ENCODE measurements around the gene NAA25.

The NAA25 gene

DNA sequence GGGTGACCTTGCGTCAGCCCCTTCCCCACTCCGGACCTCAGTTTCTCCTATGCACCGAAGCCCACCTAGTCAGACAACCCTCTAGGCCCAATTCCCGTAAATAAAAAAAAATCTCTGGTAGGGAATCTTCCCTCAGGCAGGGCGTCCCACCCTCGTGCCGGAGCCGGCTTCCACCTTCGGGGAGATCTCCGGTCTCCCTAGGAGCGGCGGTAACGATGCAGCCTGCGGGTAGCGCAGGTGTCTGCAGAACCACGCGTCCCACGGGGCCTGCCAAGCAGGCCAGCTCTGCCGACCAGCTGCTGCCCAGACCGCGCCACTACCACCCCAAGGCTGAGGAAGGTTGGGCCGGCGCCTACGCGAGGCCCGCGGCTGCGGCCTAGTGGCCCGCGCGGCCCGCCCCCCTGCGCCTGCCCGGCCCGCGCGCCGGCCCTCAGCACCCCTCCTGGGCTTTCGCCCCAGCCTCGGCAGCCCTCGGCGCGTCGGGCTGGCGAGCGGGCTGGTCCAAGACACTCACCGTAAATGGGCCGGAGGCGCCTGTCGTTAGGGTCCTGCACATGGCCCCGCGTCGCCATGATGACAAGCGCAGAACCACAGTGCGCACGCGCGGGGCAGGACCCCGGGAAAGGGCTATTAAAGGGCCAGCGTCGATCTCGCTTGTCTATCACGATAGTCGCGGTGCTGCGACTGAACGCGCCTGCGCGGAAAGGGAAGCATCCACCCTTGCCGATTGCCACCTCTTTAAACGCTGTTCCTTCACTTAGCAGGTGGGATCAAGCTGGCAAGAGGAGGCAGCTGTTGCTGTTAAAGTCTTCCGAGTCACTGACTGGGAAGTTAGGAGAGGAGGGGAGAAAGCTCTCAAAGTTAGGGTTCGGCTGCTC, at the start of gene NAA25:
Gene NAA25, minus strand, starts transcription at position 582 of the 878 bp plus-strand sequence. Its CDS starts 10 bp downstream, at position 572.
- DNase-seq = peak; percentile 78 to 82

DNA sequence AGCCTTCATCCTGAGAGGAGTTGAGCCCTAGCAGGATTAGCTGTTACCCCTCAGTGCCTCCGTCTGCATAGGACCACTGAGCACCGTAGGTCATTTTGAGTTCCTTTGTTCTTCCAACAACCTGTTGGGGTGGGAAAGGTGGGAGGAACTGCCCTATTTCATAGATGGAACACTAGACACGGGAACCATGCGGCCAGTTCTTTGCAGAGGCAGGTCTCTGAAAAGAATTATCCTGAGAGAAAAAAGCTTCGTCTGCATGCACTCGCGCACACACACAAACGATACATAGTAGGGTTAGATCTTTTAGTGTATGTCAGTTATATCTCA, 45.3 kb upstream of the NAA25 start:
- DNase-seq = no peak

- DNase-seq = no peak
Observed at GRCh38 chr12:112153181-112153892, 44.8 kb upstream of the NAA25 start.

DNA sequence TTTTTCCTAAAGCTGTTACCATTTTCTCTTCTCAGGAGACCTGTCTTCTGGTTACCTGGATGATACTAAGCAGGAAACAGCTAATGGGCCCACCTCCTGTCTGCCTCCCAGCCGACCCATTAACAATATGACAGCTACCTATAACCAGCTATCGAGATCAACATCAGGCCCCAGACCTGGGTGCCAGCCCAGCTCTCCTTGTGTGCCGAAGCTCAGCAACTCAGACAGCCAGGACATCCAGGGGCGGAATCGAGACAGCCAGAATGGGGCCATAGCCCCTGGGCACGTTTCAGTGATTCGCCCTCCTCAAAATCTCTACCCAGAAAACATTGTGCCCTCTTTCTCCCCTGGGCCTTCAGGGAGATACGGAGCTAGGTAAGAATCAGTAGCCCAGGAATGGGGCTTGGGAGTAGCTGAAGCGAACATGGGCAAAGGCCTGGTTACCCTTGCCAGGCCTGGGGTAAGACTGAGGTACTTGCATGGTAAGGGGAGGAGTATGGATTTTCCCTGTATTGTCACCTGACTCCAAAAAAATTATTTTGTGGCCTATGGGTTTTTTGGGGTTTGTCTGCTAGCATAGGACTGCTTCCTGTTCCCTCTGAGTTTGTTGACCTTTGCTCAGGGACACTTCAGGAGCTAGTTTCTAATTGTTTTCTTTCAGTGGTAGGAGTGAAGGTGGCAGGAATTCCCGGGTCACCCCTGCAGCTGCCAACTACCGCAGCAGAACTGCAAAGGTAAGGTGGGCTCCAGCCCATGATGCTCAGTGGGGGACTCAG, 43.4 kb upstream of the NAA25 start:
- no peak for DNase-seq

GRCh38 chr12:112149596-112149995, 41.0 kb upstream of the NAA25 start:
- no peak for DNase-seq

DNA sequence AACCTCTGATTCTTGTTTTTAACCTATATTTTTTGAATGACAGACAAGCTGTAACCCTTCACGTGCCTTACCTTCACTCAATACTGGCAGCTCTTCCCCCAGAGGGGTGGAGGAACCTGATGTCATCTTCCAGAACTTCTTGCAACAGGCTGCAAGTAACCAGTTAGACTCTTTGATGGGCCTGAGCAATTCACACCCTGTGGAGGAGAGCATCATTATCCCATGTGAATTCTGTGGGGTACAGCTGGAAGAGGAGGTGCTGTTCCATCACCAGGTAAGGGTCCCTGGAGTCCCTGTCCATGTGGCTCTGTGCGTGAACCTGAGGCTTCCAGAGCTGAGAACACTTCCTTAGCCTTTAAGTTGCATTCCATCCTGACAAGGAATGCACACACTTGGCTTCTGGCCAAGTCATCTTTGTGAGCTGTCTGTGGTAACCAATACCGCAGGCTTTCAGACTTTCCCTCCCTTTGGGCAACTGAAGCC, 39.5 kb upstream of the NAA25 start:
- no peak for DNase-seq

DNA sequence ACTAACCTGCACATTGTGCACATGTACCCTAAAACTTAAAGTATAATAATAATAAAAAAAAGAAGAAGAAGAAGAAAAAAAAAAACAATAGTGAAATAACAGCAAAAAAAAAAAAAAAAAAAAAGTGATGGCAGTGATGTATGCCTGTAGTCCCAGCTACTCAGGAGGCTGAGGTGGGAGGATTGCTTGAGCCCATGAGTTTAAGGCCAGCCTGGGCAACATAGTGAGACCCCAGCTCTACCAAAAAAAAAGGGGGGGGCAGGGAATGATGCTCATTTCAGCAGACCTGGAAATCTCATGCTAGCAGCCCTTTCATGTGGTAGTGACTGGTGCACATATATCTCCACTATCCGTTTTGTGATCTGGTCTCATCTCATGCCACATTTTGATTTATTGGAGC, 37.5 kb upstream of the NAA25 start:
- DNase-seq = no peak

- no peak for DNase-seq
Observed at GRCh38 chr12:112140728-112141127, 32.1 kb upstream of the NAA25 start.

DNA sequence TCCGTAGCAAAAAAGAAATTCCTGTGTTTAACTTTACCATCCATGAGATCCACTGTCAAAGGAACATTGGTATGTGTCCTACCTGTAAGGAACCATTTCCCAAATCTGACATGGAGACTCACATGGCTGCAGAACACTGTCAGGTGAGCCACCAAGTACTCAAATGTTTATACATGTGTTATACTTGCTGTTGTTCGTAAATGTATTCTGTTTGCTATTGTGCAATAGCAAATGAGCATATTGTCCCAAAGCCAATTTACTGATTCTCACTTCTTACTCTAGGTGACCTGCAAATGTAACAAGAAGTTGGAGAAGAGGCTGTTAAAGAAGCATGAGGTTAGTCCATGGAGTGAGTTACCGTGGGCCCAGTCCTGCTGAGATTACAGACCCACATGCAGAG, 26.1 kb upstream of the NAA25 start:
- DNase-seq = no peak

DNA sequence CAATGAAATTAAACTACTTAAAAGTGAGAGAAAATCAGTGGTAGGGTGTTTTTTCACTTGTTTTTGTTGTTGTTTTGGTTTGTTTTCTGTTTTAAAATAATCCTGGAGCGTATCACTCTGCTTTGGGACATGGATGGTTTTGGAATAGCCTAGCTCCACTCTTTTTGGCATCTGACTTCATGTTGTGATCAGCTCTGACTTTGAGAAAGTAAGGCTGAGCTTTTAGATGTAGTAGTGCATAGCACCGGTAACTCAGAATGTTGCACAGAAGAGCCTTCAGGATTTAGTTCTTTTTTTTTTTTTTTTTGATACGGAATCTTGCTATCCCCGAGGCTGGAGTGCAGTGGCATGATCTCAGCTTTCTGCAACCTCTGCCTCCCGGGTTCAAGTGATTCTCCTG, 24.8 kb upstream of the NAA25 start:
- DNase-seq = no peak

DNA sequence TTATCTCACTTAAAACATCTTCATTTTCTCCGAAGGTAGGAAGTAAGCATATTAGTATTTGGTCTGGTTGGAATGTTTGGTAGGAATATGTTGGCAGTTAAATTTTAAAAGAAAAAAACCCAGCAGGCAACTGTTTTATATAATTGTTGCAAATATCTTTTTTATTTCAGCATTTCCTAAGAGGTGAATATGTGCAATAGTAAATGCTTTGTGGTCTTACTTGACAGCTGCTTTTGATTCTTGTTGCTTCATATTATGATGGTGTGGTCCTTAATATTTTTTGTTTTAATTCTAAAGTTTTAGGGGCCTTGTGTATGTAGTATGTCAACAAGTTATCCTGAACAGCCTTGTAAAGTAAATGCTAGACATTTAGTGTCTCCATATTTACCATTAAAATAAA, 23.1 kb upstream of the NAA25 start:
- DNase-seq = no peak

GRCh38 chr12:112130441-112130998, 21.9 kb upstream of the NAA25 start:
- no peak for DNase-seq

- DNase-seq = no peak
Observed at GRCh38 chr12:112126911-112127310, 18.3 kb upstream of the NAA25 start.

GRCh38 chr12:112126000-112126438, 17.4 kb upstream of the NAA25 start:
- no peak for DNase-seq

DNA sequence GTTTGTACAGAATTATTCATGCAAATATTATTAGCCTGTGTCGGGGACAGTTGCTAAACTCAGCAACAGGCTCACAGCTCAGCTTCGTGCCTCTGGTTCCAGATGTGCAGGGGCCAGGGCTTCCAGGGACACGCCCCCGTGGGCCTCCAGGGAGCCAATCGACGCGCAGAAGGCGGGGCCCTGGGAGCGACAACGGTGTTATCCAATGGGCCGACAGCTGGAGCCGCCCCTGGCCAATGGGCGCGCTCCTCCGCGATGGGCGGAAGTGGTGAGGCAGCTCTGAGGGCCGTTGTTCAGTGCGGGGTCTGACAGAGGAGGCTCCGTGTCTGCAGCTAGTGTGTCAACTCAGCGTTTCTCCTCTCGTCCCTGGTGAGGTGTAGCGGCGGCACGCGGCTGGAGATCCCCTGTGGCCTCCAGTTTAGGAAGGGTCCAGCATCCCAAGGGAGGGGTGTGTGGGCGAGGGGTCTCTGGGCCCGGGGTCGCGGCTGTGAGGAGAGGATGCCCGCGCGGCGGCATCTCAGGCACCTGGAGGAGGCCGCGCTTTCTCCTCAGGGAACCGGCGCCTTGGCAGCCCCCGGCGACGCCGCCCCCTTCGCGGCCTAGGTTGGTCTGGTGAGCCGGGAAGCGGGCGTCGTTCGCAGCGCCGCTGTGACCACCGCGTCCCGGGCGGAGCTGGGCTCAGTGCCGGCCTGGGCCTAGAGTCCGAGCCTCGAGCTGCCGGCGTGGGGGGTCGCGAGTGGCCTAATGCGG, 16.8 kb upstream of the NAA25 start, which contains the start of gene TRAFD1:
Gene TRAFD1, plus strand, starts transcription at position 311 of the 750 bp plus-strand sequence. CDS start 4,963 bp downstream, outside the sequence.
- peak; percentile 89 to 92 for DNase-seq

- no peak for DNase-seq
Observed at GRCh38 chr12:112124918-112125249, 16.3 kb upstream of the NAA25 start.

DNA sequence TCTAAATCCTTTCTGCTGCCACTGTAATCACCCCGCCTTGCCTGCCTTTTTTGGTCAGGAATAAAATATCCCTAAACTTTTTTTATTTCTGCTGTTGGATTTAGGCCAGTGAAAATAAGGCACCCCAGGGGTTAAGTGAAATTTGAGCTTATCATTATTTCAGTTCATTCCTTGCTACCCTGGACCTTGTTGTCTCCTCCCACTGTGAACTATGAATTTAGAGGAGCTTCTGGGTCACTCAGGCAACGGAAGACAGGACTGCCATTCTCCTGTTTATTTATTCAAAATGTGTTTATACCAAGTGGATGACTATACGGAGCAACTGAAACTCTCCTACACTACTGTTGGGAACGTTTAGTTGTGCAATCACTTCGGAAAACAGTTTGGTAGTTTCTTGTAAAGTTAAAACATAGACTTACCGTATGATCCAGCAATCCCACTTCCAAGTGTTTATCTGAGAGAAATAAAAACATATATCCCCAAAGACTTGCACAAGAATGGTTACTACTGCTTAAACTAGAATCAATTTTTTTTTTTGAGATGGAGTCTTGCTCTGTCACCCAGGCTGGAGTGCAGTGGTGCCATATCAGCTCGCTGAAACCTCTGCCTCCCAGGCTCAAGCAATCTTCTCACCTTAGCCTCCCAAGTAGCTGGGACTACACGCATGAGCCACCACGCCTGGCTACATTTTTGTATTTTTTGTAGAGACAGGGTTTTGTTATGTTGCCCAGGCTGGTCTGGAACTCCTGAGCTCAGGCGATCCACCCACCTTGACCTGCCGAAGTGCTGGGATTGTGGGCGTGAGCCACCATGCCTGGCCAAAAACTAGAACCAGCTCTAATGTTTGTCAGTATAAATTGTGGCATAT, 14.5 kb upstream of the NAA25 start:
- DNase-seq = no peak

DNA sequence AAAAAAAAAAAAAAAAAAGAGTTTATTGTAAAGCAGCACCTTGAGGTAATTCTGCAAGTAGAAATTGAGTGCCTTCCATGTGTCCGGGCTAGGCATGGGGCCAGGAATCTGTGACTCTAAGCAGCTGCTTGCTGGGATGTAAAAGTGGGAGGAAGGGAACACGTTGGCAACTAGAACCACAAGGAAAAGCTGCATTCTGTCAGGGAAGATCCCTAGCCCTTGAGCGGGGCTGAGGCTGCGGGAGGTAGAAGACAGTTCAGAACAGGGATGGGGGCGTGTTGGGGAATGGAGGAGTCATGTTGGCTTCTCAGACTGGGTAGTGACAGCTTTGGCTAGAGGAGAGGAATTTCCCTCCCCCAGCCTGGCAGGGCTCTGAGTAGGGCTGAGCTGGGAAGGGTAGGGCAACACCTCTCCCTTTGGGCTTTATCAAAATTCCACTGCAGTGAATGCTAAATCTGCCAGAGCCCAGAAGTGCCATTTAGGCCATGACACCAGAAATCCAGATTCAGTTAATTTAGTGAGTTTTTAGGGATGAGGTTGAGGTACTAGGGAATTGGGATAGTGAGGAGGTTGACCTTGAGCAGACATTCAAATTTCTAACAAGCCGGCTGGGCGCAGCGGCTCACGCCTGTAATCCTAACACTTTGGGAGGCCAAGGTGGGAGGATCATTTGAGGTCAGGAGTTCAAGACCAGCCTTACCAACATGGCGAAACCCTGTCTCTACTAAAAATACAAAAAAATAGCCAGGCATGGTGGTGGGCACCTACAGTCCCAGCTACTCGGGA, 13.4 kb upstream of the NAA25 start:
- no peak for DNase-seq

GRCh38 chr12:112117685-112118084, 9.1 kb upstream of the NAA25 start:
- no peak for DNase-seq

Measured in NCI-H1930 (cell line).